Measurements from ENCODE around the gene CTSF. TPM values are rescaled to one million over a fixed set of nuclear protein-coding genes. Genes with fewer than 3 reads are reported as not detected.

Gene CTSF
- total RNA-seq, 1 experiment from 2014 or later, result 4.9 TPM

- ChIA-PET POLR2A (interaction anchor here (1.9 kb wide), 1 partner anchor 17 kb away, joined by 6 read pairs; the partner anchor contains the start of gene ACTN3), CTCF (interaction anchor here (1.1 to 1.8 kb wide), 2 partner anchors 69 to 73 kb away, joined by 3 to 5 read pairs; no protein-coding TSS in a partner anchor)
- TF ChIP-seq JUN (CRISPR knock-in tag; IDR thresholded peaks at IDR 0.05) (no peak), ZBTB21 (CRISPR knock-in tag; IDR thresholded peaks at IDR 0.05; ENCODE audit: borderline replicate concordance) (no peak), SMAD4 (CRISPR knock-in tag; IDR thresholded peaks at IDR 0.05) (no peak), E2F5 (CRISPR knock-in tag; IDR thresholded peaks at IDR 0.05) (no peak), ZNF416 (CRISPR knock-in tag; IDR thresholded peaks at IDR 0.05) (no peak), ZBTB43 (CRISPR knock-in tag; IDR thresholded peaks at IDR 0.05) (no peak), IRF1 (CRISPR knock-in tag; IDR thresholded peaks at IDR 0.05) (no peak), MXD4 (CRISPR knock-in tag; IDR thresholded peaks at IDR 0.05; ENCODE audit: borderline replicate concordance) (no peak), MLX (CRISPR knock-in tag; IDR thresholded peaks at IDR 0.05) (no peak), ZNF532 (CRISPR knock-in tag; IDR thresholded peaks at IDR 0.05; ENCODE audit: borderline replicate concordance) (no peak), E2F4 (CRISPR knock-in tag; IDR thresholded peaks at IDR 0.05; ENCODE audit: borderline replicate concordance, low read depth) (no peak), SP1 (CRISPR knock-in tag; conservative IDR thresholded peaks at IDR 0.05) (no peak), ZNF512 (CRISPR knock-in tag; IDR thresholded peaks at IDR 0.05; ENCODE audit: borderline replicate concordance) (no peak), EMX1 (CRISPR knock-in tag; IDR thresholded peaks at IDR 0.05) (no peak), ETV6 (CRISPR knock-in tag; IDR thresholded peaks at IDR 0.05) (no peak), JAZF1 (CRISPR knock-in tag; IDR thresholded peaks at IDR 0.05) (no peak)
- H3K27me3 Mint-ChIP-seq (ENCODE audit: low read depth), result peaks cover 17% of the 10 kb centered on the region
- no peak for ATAC-seq
- H3K36me3 Mint-ChIP-seq, result peaks cover 14% of the 10 kb centered on the region
- H3K9me3 Mint-ChIP-seq, result no peaks in the 10 kb centered on the region
- DNase-seq (ENCODE audit: low spot score), result no peak
- peaks cover under 1% of the 10 kb centered on the region; the same call in 1 of the 2 replicates for H3K4me1 Mint-ChIP-seq
- H3K27ac Mint-ChIP-seq, result no peak overlapping the region
- no peak overlapping the region for H3K4me3 Mint-ChIP-seq
These were observed 4.6 kb downstream of the CTSF start for GRCh38 chr11:66563832-66564231.

Data from WTC11 (cell line).